GM18519 (cell line): Measurements from ENCODE around the gene MLLT1.

ENCODE experiments used
- ATAC-seq: cut with Tn5 transposase; IDR thresholded peaks from one replicate; pipeline ENCODE4 v1.9.1; 2021; ENCODE audit warnings: mild to moderate bottlenecking, moderate library complexity; ENCODE audit not compliant: unreplicated experiment, low FRiP score

Gene MLLT1

DNA sequence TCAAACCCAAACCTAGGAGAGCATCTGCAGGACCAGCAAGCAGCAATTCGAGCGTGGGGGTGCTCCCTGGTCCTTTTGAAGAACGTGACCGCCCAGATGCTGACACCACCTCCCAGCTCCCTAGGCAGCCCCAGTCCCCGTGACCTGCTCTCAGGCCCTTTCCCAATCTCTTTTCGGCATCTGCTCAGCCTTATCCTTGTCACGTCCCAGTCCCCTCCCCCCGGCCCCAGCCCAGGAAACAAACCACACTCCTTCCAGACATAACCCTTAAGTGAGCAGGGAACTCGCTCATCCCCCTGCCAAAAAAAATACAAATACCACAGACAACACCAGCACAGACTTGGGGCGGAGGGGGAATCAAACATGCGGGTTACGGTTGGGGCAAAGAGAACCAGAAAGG is 3.3 kb downstream of the MLLT1 start:
- no peak for ATAC-seq

DNA sequence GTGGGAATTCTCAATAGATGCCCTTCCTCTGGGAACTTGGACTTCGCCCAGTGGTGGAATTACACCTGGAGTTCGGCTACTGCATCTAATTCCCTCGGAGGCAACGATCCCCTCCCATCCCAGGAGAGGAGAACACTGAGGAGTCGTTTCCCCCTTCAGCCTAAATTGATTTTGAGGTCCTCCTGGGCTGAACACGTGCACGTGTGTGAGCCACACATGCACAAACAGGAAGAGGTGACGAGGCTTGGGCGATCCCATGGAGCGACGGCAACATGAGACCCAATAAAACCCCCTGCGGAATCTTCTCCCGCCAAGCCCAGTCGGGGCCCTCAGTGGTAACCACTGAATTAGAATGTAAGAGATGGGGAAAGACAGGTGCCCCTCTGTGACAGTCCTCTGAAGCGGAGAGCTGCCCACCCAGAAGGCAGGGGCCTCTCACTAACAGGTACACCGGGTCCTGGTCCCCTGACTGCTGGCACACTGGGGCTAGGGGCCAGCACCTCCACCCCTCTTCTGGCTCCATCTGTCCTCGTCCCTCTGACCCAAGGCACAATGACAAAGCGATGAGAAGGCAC is 4.5 kb downstream of the MLLT1 start:
- ATAC-seq: no peak

DNA sequence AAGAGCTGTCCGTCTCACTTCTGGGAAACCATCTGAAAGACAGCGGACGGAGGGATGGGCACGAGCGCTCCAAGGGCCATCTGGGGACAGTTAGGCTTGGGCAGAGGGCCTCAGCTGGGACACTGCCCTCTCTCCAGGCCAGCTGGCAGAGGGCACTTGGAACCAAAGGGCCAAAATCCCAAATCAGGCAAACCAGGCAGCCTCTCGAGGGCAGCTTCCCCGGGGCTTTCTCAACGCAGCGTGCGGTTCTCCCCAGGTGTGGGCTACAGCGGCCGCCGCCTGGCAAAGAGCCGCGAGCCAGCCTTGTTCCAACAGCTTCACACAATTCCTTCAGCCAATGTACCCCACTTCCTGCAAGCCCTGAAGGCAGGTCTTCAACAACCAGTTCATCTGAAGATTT is 5.0 kb downstream of the MLLT1 start:
- ATAC-seq: no peak

DNA sequence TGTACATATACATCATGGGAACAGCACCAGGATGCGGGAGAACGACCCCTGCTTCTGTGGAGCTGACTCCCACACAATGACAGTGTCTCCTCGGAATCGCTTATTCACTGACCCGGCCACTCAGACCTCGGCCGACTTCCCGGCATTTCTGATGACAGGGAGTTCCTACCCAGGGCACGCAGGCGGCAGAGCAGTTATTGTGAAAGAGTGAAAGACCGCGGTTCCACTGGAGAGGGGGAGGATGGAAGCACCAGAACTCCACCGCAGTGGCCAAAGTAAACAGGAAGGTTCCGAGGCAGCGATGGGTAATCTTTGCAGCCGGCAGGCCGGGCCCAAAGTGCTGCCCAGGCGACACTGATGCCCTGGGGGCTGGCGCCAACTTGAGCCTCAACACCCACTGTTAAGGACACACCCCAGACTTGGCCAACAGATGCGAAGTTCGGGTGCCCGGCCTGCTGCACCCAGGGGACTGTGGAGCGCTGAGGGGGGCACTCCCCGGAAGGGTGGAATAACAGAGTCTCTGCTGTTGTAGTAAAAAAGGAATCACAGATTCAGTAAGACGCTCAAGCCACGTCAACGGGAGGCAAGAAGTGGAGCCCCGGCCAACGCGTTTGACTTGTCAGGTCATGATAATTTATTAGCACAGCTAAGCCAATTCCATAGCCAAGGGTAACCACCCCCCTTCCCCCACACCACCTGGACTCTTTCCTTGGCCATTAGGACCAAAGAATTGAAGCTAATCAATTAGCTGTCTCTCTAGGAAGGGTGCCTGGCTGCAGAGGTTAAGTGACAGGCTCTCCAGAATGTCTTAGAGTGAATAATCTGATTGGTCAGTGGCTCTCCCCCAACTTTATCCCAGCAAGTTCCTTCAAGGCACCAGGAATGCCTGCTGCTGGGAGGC is 5.8 kb downstream of the MLLT1 start:
- no peak for ATAC-seq

DNA sequence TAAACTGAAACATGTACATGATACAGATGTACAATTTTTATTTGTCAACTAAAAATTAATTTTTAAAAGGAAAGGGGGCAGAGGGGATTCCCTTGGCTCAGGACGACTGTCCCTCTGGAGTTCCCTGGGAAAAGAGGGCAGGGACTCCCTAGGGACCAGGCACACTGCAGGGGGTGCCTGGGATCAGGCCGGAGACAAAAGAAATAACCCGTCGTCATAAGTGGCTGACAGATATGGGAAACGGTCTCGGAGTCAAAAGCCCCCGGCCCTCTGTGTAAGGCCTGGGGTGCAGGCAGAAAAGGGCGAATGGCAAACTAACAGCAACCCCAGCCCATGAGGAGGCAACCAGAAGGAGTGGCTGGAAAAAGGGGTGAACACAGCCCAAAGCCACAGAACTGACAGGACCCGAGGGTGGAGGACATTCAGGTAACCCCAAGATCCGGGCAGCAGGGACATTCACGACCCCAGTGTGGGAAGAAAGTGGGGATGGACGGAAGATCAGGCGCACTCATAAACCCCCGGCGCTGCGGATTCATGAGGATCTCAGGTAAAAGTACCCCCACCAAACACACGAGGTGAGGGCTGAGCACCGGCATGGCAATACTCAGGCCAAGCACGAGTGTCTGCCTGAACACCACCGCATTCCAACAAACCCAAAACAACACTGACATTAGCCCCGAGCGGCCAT is 6.7 kb downstream of the MLLT1 start:
- ATAC-seq: no peak

DNA sequence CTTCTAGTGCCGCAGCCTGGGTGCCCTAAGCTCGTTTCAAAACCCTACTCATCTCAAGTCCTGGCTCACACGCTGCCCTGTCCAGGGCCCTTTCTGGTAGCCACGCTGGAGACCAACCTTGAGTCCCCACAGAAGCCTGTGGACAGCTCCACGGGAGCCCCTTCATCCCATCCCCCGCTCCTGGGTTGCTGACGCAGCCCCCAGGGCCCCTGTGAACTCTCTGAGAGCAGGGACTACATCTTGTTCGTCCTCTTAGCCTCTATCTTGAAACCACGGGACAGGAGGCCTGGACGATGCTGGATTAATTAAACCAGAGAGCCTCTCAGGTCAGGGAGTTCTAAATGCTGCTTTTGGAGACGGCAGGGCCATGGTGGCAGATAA is 7.4 kb downstream of the MLLT1 start:
- ATAC-seq: no peak

DNA sequence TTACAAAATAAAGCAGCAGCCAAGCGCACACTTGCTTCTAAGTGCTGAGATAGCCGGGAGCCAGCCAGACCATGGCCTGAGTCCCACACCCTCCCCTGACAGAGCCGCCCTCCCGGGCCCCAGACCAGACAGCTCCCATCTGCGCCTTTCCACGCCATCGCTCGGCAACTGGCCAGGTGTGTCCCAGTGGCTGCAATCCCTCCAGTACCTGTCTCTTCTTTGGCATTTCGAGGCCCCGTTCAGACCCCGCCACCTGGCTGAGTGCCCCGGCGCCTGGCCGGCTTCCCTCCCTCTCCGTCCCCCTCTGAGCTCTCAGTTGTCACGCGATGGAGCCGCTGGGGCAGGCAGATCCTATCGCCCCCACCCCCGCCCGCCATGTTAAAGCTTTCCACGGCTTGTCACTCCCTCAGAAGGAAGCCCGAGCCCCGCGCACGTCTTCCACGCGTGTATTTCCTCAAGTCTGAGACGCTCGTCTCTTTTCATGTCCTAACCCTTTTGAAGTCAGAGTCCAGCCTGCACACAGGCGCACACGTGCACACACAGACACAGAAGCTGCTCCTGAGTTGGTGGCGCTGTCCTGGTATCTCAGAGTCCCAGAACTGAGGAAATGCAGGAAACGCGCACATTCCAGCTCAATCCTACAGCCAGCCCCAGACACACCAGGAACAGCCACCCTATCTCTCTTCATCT is 7.9 kb downstream of the MLLT1 start:
- no peak for ATAC-seq

DNA sequence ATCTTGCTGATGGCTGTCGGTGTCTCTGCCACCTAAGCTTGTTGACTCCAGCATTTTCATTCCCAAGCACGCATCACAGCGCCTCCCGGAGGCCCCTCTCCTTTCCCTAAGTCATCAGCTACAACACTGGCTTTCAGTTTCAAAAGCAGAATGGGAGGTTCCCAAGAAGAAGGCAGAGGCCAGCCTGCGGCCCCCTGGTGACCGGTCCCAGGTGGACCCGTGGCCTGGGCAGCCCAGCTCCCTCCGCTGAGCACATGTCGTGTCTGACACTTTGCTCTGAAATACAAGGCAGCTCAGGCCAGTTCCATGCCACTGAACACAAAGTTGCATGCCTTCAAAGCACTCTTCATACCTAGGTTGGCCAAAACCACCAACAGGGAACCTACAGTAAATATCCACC is 8.5 kb downstream of the MLLT1 start:
- ATAC-seq: no peak

DNA sequence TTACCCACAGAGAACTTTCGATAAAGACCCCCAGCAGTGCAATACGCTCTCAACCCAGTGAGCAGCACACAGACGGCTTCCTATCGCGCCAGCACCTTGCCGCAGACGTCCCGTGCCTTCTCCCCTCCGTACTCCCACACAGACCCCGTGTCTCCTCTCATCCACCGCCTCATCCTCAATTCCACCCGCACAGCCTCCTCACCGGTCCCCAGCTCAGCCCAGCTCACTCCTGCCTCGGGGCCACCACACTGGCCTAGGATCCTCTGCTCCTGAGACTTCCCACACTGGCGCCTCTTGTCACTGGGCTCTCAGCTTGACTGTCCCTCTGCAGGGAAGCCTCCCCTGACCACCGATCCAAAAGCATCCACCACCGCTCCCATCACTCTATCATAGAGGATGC is 9.0 kb downstream of the MLLT1 start:
- ATAC-seq: no peak

DNA sequence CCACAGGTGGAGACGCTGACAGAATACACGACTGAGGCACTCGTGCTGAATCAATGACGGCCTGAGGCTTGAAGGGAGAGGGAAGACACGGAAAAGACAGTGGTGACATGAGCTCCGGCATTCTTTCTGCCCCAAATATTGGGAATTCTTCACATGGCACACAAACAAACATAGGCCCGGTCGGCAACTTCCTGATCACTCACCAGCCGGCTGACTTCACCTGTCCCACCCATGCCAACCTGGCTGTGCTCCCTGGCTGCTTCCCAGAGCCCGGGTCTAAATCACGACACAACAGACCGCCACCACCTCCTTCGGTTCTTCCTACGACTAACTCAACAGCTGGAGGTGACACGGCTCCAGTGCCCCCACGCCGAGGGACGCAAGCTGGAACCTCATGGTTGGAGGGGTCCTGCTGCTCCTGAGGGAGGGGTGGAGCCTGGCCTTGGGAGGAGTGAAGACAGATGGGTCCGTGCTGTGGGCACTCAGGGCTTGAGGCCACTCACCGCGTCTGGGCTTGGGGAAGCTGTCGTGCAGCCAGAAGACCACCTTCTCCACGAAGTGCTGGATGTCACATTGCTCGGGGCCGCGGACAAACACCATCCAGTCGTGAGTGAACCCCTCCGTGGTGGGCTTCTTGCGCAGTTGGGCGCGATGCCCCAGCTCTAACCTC is 9.6 kb downstream of the MLLT1 start:
- no peak for ATAC-seq

DNA sequence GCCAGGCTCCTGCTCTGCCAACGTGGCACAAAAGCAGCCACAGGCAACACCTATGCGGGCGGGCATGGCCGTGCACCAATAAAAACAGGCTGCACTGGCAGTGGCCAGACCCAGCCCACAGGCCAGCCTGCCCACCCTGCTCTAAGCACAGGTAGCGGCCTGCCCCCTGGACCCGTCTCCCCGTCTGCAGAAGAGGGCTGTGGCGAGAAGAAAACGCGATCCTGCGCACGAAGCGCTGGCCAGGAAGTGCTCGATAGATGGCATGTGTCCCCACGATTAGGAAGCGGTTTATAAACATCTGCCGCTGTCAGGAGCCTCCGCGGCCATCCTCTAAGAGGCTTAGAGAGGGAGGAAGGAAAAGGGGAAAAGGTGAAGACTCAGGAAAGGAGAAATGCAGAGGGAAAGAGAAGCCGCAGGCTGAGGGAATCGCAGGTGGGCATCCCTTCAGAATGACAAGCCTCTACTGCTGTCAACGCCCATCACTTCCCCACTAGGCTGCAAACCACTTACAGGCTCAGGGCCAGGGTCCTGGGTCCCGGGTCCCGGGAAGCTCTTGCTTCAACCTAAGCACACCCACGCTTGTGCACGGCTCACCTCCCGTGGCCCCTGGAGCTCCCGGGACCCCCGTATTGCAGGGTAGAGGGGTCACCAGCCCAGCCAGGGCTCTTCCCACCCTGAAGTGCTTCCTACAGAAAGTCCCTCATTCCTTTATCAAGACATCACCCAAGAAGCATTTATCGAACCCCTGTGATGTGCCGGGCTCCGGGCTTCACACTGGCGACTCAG is 10.5 kb downstream of the MLLT1 start:
- no peak for ATAC-seq

DNA sequence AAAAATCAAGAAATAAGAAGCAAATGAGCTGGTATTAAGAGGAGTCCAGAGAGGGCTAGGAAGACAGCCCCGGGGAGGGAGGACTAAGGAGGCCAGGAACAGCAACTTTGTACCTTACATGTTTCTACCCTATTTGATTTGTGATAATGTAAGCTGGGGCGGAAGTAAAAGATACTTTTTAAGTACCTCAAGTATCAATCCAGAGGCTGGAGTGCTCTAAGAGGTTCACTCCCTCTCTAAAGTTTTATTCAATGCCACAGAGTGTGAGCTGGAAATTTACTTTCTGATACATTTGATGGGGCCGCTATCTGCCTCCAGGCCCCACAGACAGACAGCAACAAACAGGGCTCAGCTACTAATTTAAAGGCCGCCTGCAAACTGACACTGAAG is 11.4 kb downstream of the MLLT1 start:
- ATAC-seq: no peak

DNA sequence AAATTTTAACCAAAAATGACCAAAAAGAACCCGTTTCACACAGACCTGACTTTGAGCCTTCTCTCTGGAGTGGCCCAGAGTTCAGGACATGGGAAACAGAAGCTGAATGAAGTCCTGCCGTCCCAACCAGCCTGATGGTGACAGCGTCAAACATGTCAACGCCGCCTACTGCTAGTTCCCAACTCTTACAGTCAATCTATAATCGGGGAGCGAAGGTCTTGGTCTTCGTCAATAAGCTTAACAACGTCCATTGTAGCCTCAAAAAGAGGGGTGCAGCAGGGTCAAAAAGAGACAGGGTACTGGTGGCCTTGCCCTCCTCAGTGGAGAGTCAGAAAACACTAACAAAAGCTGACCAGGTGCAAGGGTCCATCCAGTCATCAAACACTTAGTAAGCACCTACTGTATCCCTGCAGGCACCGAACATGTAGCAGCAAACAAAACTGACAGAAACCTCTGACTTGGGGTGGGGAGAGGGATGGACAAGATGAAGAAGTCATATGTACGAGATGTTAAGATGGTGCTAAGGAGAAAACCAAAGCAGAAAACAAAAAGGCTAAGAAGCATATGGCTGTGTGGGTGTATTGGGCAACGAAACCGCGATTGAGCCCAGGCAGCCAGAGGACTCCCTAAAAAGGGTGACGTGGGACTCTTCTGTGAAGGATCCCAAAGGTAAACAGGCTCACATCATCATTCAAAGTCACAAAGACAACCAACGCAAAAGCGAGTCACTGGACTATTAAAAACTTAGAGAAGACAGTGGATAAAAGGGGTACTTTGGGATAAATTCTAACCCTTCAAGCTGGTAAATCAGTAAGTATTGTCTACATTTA is 12.0 kb downstream of the MLLT1 start:
- no peak for ATAC-seq

DNA sequence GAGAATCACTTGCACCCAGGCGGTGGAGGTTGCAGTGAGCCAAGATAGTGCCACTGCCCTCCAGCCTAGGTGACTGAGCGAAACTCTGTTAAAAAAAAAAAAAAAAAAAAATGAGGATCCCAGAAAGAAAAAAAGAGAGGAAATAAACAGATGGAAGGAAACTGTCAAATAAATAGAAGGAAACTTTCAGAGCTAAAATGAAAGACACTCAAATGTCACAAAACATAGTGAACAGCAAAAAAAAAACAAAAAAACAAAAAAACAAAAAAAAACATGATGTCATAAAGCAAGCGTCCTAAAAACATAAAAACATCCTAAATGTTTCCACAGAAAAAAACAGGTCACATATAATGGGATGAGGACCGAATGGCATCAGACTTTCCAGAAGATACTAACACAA is 15.0 kb downstream of the MLLT1 start:
- ATAC-seq: no peak

DNA sequence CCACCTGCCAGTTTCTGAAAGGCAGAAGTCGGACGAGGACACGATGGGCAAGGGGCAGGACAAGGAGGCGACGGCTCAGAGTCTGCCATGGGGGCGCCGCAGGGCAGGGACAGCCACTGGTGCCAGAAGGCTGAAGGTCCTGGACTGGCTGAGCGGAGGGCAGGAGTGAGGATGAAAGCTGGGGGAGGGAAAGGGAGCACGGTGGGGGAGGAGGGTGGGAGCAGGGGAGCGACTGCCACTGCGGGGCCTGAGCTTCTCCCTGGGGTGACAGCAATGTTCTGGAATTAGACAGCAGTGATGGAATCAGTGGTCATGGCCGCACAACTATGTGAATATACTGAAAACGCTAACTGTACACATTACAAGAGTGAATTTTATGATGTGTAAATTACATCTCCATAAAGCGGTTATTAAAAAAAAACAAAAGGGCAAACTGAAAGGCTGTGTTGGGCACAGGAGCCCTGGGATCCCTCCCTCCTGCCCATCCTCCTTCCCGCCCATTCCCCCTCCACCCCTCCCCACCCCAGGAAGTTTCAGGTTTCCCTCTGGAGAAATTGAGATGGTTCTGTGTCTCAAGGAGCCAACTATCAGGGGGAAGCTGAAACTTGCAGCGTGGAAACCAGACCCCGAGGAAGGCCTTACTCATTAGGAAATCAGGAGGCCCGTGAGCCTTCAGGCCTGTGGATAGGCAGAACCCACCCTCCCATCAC is 15.9 kb downstream of the MLLT1 start:
- no peak for ATAC-seq

DNA sequence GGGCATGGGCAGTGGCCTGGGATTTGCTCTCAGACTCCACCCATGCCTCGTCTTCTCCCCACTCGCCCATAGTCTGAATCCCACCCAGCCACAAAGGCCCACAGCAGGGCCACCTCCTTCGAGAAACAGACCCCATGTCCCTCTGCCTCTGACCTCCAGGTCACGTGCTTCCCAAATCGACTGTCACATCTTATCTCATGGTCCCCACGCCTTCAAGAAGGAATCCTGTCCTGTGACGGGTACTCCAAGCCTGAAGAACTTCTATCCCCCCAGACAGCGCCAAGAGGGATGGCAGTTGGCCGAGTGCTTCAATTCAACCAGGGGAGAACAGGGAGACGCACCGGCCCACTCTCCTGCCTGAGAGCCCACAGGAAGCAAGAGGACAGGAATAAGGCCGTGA is 16.5 kb downstream of the MLLT1 start:
- no peak for ATAC-seq

DNA sequence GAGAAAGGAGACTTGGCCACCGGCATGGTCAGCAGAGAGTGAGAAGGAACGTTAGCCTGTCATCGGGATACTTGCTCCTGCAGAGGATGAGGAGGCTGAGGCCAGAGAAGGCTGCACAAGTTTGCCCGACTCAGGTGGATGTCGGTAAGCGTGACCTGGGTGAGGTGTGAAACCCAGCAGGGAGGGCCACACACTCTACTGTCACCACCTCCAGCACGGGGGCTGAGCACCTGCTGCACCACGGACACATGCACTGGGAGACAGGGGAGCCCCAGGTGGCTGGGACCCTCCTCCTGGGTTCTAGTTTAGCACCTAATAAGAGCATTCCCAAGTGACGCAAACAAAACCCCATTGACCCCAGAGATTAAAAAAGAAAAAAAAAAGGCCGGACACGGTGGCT is 17.3 kb downstream of the MLLT1 start:
- ATAC-seq: no peak

DNA sequence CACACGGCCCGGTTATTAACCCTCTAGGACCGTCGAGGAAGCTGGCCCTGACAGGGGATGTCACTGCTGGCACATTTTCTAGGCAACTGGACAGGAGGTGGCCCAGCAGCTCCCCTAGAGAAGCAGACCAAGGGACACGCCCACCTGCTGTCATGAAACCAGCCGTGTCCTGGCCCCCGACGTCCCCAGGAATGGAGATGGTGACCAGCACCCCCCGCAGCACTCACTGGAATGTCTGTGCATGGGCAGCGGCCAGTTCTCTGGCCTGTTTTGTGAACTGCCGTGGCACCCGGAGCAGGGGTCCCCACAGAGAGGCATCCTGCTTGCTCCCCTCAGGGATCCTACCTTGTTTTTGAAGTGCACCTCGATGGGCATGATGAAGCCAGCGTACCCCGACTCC is 17.9 kb downstream of the MLLT1 start:
- no peak for ATAC-seq
